Measurements from ENCODE around the gene XPO6.
A peak's percentile ranks its signal among the peaks of the same experiment; 100 is the strongest.

XPO6 gene

GRCh38 chr16:28165598-28165997, 46.2 kb downstream of the XPO6 start:
- no peak for DNase-seq
- intact Hi-C loops (cut with DNase I), result no loop called here

- DNase-seq, result no peak
- intact Hi-C loops (cut with DNase I), result no loop called here
Measured at GRCh38 chr16:28164140-28164539, 47.6 kb downstream of the XPO6 start.

- intact Hi-C loops (cut with DNase I), result no loop called here
- DNase-seq, result no peak
Measured at GRCh38 chr16:28163699-28164098, 48.1 kb downstream of the XPO6 start.

- no peak for DNase-seq
- intact Hi-C loops (cut with DNase I), result no loop called here
Measured at GRCh38 chr16:28162326-28162877, 49.4 kb downstream of the XPO6 start.

- intact Hi-C loops (cut with DNase I), result no loop called here
- no peak for DNase-seq
Measured at GRCh38 chr16:28161626-28162025, 50.1 kb downstream of the XPO6 start.

GRCh38 chr16:28158136-28158535, 53.6 kb downstream of the XPO6 start:
- intact Hi-C loops (cut with DNase I), result no loop called here
- DNase-seq, result peak in 1 of 42 donors; percentile 17

GRCh38 chr16:28156056-28156680, 55.6 kb downstream of the XPO6 start:
- intact Hi-C loops (cut with DNase I), result no loop called here
- DNase-seq, result no peak

GRCh38 chr16:28155293-28155692, 56.5 kb downstream of the XPO6 start:
- intact Hi-C loops (cut with DNase I), result no loop called here
- DNase-seq, result no peak

- intact Hi-C loops (cut with DNase I), result no loop called here
- DNase-seq, result no peak
Measured at GRCh38 chr16:28151180-28151579, 60.6 kb downstream of the XPO6 start.

GRCh38 chr16:28149011-28149888, 62.5 kb downstream of the XPO6 start:
- no peak for DNase-seq
- intact Hi-C loops (cut with DNase I), result no loop called here

- intact Hi-C loops (cut with DNase I), result no loop called here
- no peak for DNase-seq
Measured at GRCh38 chr16:28146536-28146935, 65.2 kb downstream of the XPO6 start.

GRCh38 chr16:28145796-28146195, 66.0 kb downstream of the XPO6 start:
- intact Hi-C loops (cut with DNase I), result no loop called here
- DNase-seq, result no peak

- no peak for DNase-seq
- intact Hi-C loops (cut with DNase I), result no loop called here
Measured at GRCh38 chr16:28140788-28141618, 70.8 kb downstream of the XPO6 start.

- intact Hi-C loops (cut with DNase I), result no loop called here
Measured at GRCh38 chr16:28139530-28139929, 72.2 kb downstream of the XPO6 start.

GRCh38 chr16:28136751-28137434, 74.9 kb downstream of the XPO6 start:
- DNase-seq, result peak in 31 of 42 donors; percentile 12 to 74 (median 36)
- intact Hi-C loops (cut with DNase I), result no loop called here

More at GRCh38 chr16:28139530-28139929, 72.2 kb downstream of the XPO6 start:
- DNase-seq, result no peak

GRCh38 chr16:28133666-28134065, 78.1 kb downstream of the XPO6 start:
- intact Hi-C loops (cut with DNase I), result no loop called here
- no peak for DNase-seq

GRCh38 chr16:28131743-28132393, 79.9 kb downstream of the XPO6 start:
- peak in 10 of 42 donors; percentile 17 to 66 (median 31) for DNase-seq
- intact Hi-C loops (cut with DNase I), result no loop called here

- intact Hi-C loops (cut with DNase I), result no loop called here
- no peak for DNase-seq
Measured at GRCh38 chr16:28131181-28131580, 80.6 kb downstream of the XPO6 start.
